WI38 (cell line): ENCODE measurements around the gene SHLD2.
"Not testable (repeated sequence)": the region's sequence is repeated elsewhere in the genome, so short reads cannot be mapped to it uniquely, and the experiment has no call there.

Source experiments
- H3K4me3 ChIP-seq: 2 replicates; pipeline ENCODE4 v1.5.1; 2011; ENCODE audit warnings: low read depth, mild to moderate bottlenecking, control low read depth, low read length
- TF ChIP-seq, protein P1 (sequence below): IDR thresholded peaks from 2 replicates; pipeline ENCODE4 v1.5.1; 2012; ENCODE audit warnings: low read depth, mild to moderate bottlenecking, control low read depth, low read length

SHLD2 gene

GRCh38 chr10:87059401-87059800, 35.6 kb upstream of the SHLD2 start:
- TF ChIP-seq, protein P1, sequence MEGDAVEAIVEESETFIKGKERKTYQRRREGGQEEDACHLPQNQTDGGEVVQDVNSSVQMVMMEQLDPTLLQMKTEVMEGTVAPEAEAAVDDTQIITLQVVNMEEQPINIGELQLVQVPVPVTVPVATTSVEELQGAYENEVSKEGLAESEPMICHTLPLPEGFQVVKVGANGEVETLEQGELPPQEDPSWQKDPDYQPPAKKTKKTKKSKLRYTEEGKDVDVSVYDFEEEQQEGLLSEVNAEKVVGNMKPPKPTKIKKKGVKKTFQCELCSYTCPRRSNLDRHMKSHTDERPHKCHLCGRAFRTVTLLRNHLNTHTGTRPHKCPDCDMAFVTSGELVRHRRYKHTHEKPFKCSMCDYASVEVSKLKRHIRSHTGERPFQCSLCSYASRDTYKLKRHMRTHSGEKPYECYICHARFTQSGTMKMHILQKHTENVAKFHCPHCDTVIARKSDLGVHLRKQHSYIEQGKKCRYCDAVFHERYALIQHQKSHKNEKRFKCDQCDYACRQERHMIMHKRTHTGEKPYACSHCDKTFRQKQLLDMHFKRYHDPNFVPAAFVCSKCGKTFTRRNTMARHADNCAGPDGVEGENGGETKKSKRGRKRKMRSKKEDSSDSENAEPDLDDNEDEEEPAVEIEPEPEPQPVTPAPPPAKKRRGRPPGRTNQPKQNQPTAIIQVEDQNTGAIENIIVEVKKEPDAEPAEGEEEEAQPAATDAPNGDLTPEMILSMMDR = no peak
- H3K4me3 ChIP-seq = no peak overlapping the region

DNA sequence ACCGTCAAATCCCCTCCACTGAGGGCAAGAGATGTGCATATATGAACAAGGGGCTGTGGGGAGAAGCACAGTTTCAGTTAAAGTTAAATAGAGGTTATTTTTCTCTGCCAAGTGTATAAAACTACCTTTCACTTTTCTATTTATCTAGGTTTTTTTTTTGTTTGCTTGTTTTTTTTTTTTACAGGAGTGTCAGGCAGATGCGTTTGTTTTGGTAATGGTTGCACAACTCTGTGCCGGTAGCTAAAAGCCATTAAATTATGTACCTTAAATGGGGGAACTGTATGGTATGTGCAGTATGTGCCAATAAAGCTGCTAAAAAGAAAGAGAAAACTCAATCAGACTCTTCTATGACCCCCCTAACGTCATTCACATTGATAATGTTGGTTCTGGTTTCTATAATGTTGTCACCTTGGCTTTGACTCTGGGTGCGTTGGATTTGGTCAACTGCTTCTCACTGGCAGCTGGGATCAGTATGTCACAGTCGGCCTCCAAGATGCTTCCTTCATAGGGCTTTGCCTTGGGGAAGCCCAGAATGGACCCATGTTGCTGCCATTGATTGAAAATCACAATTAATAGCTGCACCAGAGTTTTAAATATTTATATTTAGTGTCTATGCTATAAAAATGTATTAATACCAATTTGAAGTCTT, 34.6 kb upstream of the SHLD2 start:
- no peak overlapping the region for H3K4me3 ChIP-seq
- TF ChIP-seq, protein P1 = no peak

DNA sequence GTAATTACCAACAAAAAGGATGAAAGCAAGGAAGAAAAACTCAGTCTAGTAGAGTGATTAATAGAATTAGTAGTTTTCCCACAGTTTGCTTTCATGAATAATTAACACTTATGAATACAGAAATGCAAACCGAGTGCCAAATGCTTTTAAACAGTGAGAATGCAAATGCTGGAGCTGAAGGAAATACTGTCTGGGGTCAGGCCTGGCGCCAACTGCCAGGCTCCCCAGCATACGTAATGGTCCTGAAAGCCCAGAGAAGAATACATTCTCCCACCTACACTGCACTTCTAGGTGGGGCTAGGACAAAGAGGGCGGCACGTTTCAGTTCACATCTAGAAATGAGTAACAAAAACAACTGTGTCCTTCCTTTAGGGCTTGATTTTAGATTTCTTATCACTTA, 30.4 kb upstream of the SHLD2 start:
- no peak overlapping the region for H3K4me3 ChIP-seq
- TF ChIP-seq, protein P1 = no peak

DNA sequence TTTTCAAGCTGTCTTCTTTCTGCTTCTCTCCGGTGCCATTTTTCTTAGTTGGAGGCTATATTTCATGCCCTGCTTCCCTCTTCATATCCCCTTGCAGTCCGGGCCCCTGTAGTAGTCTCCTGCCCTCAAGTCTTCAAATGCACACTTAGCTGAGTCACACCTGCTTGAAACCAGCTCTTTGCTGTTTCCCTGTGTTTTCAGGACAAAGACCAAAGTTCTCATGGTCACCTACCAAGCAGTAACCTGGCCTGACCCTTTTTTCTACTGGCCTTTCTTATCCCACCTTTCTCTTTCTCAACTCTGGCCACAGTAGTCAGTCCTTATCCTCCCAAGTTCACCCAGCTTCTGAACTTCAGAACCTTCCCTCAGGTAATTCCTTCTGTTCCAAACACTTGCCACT, 28.8 kb upstream of the SHLD2 start:
- TF ChIP-seq, protein P1 = no peak
- H3K4me3 ChIP-seq = no peak overlapping the region

GRCh38 chr10:87066865-87067264, 28.1 kb upstream of the SHLD2 start:
- TF ChIP-seq, protein P1 = no peak
- H3K4me3 ChIP-seq = no peak overlapping the region

DNA sequence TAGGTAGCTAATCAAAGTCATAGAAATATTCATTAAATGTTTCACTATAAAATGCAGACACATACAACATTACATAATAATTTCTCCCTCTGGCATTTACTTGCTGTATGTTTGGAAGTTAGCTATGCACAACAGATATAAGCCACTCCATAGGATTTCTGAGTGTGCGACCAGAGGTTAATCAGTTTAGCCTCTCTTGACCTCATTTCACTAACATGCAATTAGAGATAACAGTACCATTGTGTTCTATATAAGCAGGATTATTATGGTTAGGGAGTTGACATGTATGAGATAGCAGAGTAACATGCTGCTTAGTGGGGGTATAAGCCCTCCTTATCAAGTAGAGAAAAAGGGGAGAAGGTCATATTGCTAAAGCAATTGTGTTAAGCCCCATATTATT, 26.7 kb upstream of the SHLD2 start:
- TF ChIP-seq, protein P1 = no peak
- no peak overlapping the region for H3K4me3 ChIP-seq

DNA sequence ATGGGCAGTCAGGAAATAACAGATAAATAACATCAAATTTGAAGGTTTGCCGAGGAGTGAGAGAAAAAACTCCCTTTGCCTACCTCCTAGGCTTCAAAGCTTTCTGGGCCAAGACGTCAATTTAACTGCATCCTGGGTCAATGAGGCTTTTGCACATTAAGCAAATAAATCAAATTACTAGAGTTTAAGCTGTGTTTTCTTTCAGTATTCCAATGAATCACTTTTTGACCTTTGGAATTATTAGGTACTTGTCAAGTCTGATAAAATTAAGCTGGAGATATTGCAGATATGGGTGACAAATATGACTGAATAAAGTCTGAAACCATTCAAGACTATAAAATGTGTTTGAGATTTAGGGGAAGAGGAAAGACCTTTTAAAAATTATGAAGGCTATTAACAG, 22.6 kb upstream of the SHLD2 start:
- TF ChIP-seq, protein P1 = no peak
- no peak overlapping the region for H3K4me3 ChIP-seq

DNA sequence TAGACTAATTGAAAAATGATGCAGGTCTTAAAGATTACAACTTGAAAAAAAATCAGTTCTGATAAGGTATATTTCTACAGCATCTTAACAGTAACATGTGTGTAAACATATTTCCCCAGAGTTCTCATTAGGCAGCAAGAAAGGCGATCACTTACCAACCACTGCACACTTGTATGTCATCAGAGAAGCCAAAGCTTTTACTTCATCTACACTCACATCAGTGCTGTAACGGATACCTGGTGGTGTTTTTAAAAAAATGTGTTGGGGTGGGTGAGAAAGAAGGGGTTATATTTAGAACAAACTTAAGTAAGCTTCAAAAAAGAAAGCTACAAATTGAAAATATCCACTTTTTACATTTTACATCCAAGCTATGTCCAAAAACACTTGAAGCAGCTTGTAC, 18.6 kb upstream of the SHLD2 start:
- H3K4me3 ChIP-seq = not testable (repeated sequence)
